Endometrial microvascular endothelial cells (primary cell): Measurements from ENCODE around the gene GRM3. TPM values are rescaled to one million over a fixed set of nuclear protein-coding genes. Genes with fewer than 3 reads are reported as not detected.

Experiments
- in situ Hi-C: cut with HindIII; loops from 2 replicates; pipeline ENCODE4 v1.10.0; 2017; ENCODE audit warnings: low sequenced_read_pairs, low pct_unique_long_range_greater_than_20kb; ENCODE audit errors: inconsistent ontology term
- total RNA-seq: library from RNA; depleted of rRNA; stranded (reverse); fragments of >200 nt; gene quantifications from one replicate; pipeline ENCODE4 v1.2.3, GENCODE V29; 2015; ENCODE audit errors: inconsistent ontology term

GRM3 gene
- total RNA-seq, 1 donor from 2014 or later, result not detected

GRCh38 chr7:86687831-86688230 is 44.1 kb downstream of the GRM3 start:
- in situ Hi-C loops, result no loop called here

GRCh38 chr7:86689363-86689762 is 45.7 kb downstream of the GRM3 start:
- in situ Hi-C loops, result no loop called here

GRCh38 chr7:86692755-86693154 is 49.0 kb downstream of the GRM3 start:
- in situ Hi-C loops, result no loop called here

GRCh38 chr7:86706406-86706805 is 62.7 kb downstream of the GRM3 start:
- in situ Hi-C loops, result no loop called here

GRCh38 chr7:86708031-86708680 is 64.4 kb downstream of the GRM3 start:
- in situ Hi-C loops, result no loop called here

- in situ Hi-C loops, result no loop called here
These were observed 76.6 kb downstream of the GRM3 start for GRCh38 chr7:86720306-86720705.

GRCh38 chr7:86733783-86734182 is 90.1 kb downstream of the GRM3 start:
- in situ Hi-C loops, result no loop called here

GRCh38 chr7:86745013-86745745 is 101.5 kb downstream of the GRM3 start:
- in situ Hi-C loops, result no loop called here

GRCh38 chr7:86747698-86748097 is 104.0 kb downstream of the GRM3 start:
- in situ Hi-C loops, result no loop called here

- in situ Hi-C loops, result no loop called here
These were observed 104.5 kb downstream of the GRM3 start for GRCh38 chr7:86748201-86748600.

GRCh38 chr7:86748843-86749719 is 105.4 kb downstream of the GRM3 start:
- in situ Hi-C loops, result no loop called here

- in situ Hi-C loops, result no loop called here
These were observed 106.3 kb downstream of the GRM3 start for GRCh38 chr7:86749741-86750665.

GRCh38 chr7:86760236-86760635 is 116.5 kb downstream of the GRM3 start:
- in situ Hi-C loops, result no loop called here

GRCh38 chr7:86762129-86762528 is 118.4 kb downstream of the GRM3 start:
- in situ Hi-C loops, result no loop called here

GRCh38 chr7:86765931-86766330 is 122.2 kb downstream of the GRM3 start:
- in situ Hi-C loops, result no loop called here

GRCh38 chr7:86768394-86768793 is 124.7 kb downstream of the GRM3 start:
- in situ Hi-C loops, result no loop called here

GRCh38 chr7:86768967-86769760 is 125.5 kb downstream of the GRM3 start:
- in situ Hi-C loops, result no loop called here

- in situ Hi-C loops, result no loop called here
These were observed 129.6 kb downstream of the GRM3 start for GRCh38 chr7:86773309-86773708.
